Thoracic aorta (tissue), 2 donors: ENCODE results near the gene RBKS. TPM values are rescaled to one million over a fixed set of nuclear protein-coding genes. Genes with fewer than 3 reads are reported as not detected.
A peak's percentile ranks its signal among the peaks of the same experiment; 100 is the strongest.
"Not testable (repeated sequence)": the region's sequence is repeated elsewhere in the genome, so short reads cannot be mapped to it uniquely, and the experiment has no call there.

Experiments
- ATAC-seq: fragments of 150-250 bp; one replicate; pipeline ENCODE4 v1.8.0; 2017; ENCODE audit warnings: low read depth; ENCODE audit not compliant: insufficient number of reproducible peaks, low FRiP score
- DNase-seq: peaks from one replicate; pipeline ENCODE4 v3.0.0-alpha.2; 2020; ENCODE audit warnings: low spot score
- H3K27ac ChIP-seq, 2 donors: fragments of 200-600 bp; sonication (generic); 1 replicate in 1 of 2; 2 replicates in 1 of 2; pipeline ENCODE4 v1.5.1; 2016; ENCODE audit warnings: mild to moderate bottlenecking in 2 of 2, moderate library complexity in 2 of 2
- H3K27me3 ChIP-seq: fragments of 200-600 bp; sonication (generic); replicated peaks from 2 replicates; pipeline ENCODE4 v1.6.0; 2016; ENCODE audit warnings: mild to moderate bottlenecking; ENCODE audit not compliant: insufficient read depth
- H3K36me3 ChIP-seq: fragments of 200-600 bp; sonication (generic); one replicate; pipeline ENCODE4 v1.5.1; 2016
- H3K4me1 ChIP-seq, 2 donors: fragments of 200-600 bp; sonication (generic); 1 replicate in 1 of 2; 2 replicates in 1 of 2; pipeline versions ENCODE4 v1.5.1 to v1.6.0; 2016; ENCODE audit warnings: low read depth in 2 of 2, mild to moderate bottlenecking in 1 of 2; ENCODE audit not compliant: control insufficient read depth in 1 of 2
- H3K4me3 ChIP-seq: fragments of 200-600 bp; sonication (generic); 2 replicates; pipeline ENCODE4 v1.5.1; 2016; ENCODE audit warnings: mild to moderate bottlenecking
- H3K9me3 ChIP-seq: fragments of 200-600 bp; sonication (generic); 2 replicates; pipeline ENCODE4 v1.5.1; 2016
- total RNA-seq, 2 donors: library from RNA; depleted of rRNA; stranded (reverse); fragments of >200 nt; gene quantifications; one replicate each; pipeline versions ENCODE4 v1.1.0 to v1.2.3, GENCODE V29; 2016
- TF ChIP-seq, protein P1 (sequence below): fragments of 200-600 bp; sonication (generic); IDR thresholded peaks from one replicate; pipeline ENCODE4 v1.5.1; 2019; ENCODE audit warnings: antibody characterized with exemption

Gene RBKS
- total RNA-seq, 2 donors from 2014 or later = 3.1 to 5.0 TPM

DNA sequence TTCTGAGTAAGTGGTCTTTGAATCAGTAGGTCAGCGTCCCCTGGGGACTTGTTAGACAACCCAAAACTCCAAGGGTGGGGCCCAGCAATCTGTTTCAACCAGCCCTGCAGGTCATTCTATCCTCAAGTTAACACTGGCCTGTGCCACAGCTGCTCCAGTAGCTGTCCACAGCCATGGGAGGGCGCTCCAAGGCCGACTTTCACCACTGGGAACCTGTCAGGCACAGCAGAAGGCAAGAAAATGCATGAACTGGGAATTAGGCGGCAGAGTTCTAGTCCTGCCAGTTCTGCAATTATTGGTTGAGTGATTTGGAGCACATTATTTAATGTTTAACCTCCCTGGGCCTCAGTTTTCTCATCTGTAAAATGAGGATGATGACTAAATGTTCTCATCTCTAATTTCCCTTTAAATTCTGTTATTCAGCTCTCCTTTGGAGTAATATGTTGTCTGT, 136.0 kb downstream of the RBKS start:
- no peak overlapping the region for H3K27ac ChIP-seq
- TF ChIP-seq, protein P1, sequence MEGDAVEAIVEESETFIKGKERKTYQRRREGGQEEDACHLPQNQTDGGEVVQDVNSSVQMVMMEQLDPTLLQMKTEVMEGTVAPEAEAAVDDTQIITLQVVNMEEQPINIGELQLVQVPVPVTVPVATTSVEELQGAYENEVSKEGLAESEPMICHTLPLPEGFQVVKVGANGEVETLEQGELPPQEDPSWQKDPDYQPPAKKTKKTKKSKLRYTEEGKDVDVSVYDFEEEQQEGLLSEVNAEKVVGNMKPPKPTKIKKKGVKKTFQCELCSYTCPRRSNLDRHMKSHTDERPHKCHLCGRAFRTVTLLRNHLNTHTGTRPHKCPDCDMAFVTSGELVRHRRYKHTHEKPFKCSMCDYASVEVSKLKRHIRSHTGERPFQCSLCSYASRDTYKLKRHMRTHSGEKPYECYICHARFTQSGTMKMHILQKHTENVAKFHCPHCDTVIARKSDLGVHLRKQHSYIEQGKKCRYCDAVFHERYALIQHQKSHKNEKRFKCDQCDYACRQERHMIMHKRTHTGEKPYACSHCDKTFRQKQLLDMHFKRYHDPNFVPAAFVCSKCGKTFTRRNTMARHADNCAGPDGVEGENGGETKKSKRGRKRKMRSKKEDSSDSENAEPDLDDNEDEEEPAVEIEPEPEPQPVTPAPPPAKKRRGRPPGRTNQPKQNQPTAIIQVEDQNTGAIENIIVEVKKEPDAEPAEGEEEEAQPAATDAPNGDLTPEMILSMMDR = peak; percentile 57
- H3K36me3 ChIP-seq = no peaks in the 10 kb centered on the region
- peaks cover 15 to 17% of the 10 kb centered on the region in 2 donors for H3K4me1 ChIP-seq
- no peaks in the 10 kb centered on the region for H3K27me3 ChIP-seq
- DNase-seq = peak; percentile 24
- H3K4me3 ChIP-seq = no peak overlapping the region
- no peaks in the 10 kb centered on the region for H3K9me3 ChIP-seq
- ATAC-seq = peak; percentile 38

DNA sequence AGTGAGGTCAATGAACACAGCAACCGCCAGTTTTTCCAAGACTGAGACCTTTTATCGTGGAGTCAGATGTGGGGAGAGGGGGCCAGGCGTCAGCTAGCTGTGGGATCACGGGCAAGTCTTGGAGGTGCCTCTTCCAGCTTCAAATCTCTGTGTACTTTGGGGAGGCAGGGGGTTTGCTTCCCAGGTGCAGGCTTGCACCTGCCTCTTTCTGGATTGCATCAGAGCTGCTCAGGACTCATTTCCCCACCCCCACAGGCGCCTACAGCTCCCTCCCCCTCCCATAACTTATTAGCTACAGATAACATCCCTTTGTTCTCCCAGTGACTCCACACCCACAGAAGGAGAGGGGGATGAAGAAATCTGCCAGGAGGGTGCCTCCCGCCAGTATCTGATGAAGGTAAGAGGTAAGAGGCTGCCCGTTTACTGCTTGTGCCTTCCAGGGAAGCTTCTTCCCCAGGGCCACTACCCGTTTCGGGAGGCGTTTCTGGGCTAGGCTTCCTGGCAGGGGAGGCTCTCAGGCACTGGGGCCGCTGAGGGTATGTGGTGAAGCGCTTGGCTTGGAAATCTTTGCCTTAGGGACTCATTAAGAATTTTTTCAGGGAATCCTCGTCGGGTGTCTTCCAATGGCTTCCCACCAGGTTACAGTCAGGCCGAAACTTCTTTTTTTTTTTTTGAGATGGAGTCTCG, 137.5 kb downstream of the RBKS start:
- no peaks in the 10 kb centered on the region for H3K36me3 ChIP-seq
- no peak for DNase-seq
- no peak overlapping the region for H3K4me3 ChIP-seq
- TF ChIP-seq, protein P1 = no peak
- no peak for ATAC-seq
- H3K9me3 ChIP-seq = no peaks in the 10 kb centered on the region
- no peak overlapping the region for H3K27ac ChIP-seq
- H3K4me1 ChIP-seq = peaks cover 19 to 26% of the 10 kb centered on the region in 2 donors
- H3K27me3 ChIP-seq = no peaks in the 10 kb centered on the region

DNA sequence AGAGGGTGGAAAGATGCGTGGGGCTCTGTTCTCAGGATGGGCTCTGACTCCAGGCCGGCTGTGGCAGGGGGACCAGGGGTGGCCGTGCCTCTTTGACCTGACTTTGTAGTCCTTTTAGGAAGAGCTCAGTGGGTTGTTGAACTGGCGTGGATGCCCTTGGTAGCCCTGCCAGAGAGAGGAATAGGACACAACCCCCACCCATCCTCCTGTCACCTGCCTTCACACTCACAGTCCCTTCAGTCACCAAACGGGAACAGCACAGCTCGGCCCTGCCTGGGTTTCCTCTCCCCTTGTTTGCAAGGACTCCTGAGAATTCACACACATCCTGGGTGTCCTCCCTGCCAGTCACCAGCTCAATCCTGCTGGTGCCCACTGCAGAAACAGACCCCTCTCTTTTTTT, 138.8 kb downstream of the RBKS start:
- H3K27me3 ChIP-seq = no peaks in the 10 kb centered on the region
- TF ChIP-seq, protein P1 = no peak
- H3K4me3 ChIP-seq = no peak overlapping the region
- no peak overlapping the region for H3K27ac ChIP-seq
- H3K9me3 ChIP-seq = no peaks in the 10 kb centered on the region
- H3K4me1 ChIP-seq = peaks cover 6 to 15% of the 10 kb centered on the region in 2 donors
- ATAC-seq (no peak), DNase-seq (no peak)
- H3K36me3 ChIP-seq = no peaks in the 10 kb centered on the region

DNA sequence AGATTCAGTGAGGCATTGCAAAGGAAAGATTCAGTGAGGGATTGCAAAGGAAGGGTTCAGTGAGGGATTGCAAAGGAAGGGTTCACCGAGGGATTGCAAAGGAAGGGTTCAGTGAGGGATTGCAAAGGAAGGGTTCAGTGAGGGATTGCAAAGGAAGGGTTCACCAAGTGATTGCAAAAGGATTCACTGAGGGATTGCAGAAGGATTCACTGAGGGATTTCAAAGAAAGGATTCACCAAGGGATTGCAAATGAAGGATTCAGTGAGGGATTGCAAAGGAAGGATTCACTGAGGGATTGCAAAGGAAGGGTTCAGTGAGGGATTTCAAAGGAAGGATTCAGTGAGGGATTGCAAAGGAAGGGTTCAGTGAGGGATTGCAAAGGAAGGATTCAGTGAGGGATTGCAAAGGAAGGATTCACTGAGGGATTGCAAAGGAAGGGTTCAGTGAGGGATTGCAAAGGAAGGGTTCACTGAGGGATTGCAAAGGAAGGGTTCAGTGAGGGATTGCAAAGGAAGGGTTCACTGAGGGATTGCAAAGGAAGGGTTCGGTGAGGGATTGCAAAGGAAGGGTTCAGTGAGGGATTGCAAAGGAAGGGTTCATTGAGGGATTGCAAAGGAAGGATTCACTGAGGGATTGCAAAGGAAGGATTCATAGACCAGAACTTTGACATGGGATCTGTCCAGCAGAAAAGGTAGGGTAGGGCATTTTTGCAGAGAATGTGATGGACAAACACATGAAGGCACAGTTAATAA, 141.2 kb downstream of the RBKS start:
- not testable (repeated sequence) for H3K4me3 ChIP-seq, H3K27ac ChIP-seq, DNase-seq, ATAC-seq, H3K36me3 ChIP-seq, H3K27me3 ChIP-seq, H3K9me3 ChIP-seq
- peaks cover 5 to 13% of the 10 kb centered on the region in 2 donors for H3K4me1 ChIP-seq

DNA sequence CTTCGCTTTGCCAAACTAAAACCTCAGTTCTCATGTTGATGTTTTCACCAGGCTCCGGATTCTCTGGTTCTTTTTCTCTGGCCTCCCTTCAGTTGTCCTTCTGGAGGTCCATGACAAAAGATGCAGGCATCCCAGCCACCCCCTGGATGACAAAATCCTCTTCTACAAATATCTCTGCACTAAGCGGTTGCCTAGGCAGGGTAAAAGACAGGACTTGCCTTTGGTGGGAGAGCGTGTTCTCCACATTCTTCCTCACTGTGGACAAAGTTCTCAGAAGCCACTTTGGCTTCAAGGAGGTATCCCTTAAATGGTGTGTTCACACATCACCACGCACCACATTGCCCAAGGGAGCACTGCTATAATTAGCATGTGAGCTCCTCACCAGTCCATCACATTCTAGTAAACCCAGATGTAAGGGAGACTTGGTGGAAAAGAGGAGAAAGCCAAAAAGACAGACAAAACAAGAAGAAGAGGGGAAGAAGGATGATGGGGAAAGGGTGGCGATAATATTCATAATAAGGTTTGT, 142.3 kb downstream of the RBKS start:
- H3K27ac ChIP-seq = peak overlapping the region; percentile 19 to 26
- H3K4me3 ChIP-seq = no peak overlapping the region
- TF ChIP-seq, protein P1 = no peak
- DNase-seq = no peak
- H3K27me3 ChIP-seq = no peaks in the 10 kb centered on the region
- ATAC-seq = no peak
- no peaks in the 10 kb centered on the region for H3K9me3 ChIP-seq
- peaks cover 5 to 13% of the 10 kb centered on the region in 2 donors for H3K4me1 ChIP-seq
- H3K36me3 ChIP-seq = no peaks in the 10 kb centered on the region
